HG03439 (cell line): ENCODE measurements around the gene CCDC38.
"Not testable (repeated sequence)": the region's sequence is repeated elsewhere in the genome, so short reads cannot be mapped to it uniquely, and the experiment has no call there.

ENCODE experiments used
- ATAC-seq: cut with Tn5 transposase; IDR thresholded peaks from one replicate; pipeline ENCODE4 v1.9.1; 2021; ENCODE audit warnings: mild to moderate bottlenecking, moderate library complexity; ENCODE audit not compliant: unreplicated experiment

The CCDC38 gene

DNA sequence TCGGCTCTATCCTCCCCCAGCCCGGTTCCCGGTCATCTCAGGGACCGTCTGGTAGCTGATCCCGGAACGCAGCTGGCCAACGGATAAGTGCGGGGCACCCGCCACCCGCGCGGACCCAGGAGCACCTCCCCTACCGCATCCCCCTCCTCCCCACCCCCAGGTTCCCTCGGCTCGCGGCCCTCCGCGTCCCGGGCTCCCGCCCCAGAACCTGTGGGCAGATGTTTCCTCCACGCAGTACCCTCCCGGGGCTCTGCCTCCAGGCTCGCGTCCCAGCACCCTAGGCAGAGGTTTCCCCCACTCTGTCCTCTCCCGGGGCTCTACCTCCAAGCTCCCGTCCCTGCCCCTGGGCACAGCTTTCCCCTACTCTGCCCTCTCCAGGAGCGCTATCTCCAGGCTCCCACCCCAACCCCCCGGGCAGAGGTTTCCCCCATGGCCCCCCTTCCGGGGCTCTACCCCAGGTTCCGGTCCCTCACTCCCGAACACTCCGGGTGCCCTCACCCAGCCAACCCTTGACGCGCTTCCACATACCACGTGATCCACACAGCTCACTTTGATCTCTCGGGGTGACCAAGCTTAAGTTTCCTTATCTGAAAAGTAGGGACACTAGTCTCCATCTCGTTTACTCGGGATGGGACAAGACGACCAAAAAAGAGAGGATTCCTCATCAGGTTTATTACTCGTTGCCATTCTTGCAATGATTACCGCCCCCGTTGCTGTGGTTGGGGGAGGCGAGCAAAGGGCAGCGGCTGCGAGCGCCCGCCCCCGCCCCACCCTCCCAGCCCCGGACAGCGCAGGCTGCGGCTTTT lies at the start of gene CCDC38:
Gene CCDC38 (minus strand): TSS at position 91 of the 806 bp plus-strand sequence. CDS start 6,105 bp downstream, outside the sequence.
- ATAC-seq: peak; percentile 99

DNA sequence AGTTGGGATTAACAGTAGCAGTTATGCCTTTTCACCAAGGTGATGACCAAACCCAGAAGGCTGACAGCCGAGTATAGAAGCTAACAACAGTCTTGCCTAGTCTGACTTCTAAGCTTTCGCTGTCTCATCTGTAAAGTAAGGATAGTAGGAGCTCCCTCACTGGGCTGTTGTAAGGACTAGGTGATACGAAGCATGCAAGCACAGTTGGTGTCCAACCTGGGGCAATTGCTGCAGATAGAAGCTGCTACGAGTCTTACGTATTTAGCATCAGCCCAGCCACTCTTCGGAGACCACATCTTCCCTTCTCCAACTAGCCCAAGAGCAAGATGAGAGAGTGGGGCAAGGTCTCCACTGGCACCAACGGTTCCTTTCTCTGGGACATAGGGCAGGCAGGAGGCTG lies 47.7 kb upstream of the CCDC38 start:
- ATAC-seq: no peak

- no peak for ATAC-seq
Observed at GRCh38 chr12:95989504-95990123, 47.2 kb upstream of the CCDC38 start.

GRCh38 chr12:95988506-95989275 lies 46.3 kb upstream of the CCDC38 start:
- ATAC-seq: no peak

DNA sequence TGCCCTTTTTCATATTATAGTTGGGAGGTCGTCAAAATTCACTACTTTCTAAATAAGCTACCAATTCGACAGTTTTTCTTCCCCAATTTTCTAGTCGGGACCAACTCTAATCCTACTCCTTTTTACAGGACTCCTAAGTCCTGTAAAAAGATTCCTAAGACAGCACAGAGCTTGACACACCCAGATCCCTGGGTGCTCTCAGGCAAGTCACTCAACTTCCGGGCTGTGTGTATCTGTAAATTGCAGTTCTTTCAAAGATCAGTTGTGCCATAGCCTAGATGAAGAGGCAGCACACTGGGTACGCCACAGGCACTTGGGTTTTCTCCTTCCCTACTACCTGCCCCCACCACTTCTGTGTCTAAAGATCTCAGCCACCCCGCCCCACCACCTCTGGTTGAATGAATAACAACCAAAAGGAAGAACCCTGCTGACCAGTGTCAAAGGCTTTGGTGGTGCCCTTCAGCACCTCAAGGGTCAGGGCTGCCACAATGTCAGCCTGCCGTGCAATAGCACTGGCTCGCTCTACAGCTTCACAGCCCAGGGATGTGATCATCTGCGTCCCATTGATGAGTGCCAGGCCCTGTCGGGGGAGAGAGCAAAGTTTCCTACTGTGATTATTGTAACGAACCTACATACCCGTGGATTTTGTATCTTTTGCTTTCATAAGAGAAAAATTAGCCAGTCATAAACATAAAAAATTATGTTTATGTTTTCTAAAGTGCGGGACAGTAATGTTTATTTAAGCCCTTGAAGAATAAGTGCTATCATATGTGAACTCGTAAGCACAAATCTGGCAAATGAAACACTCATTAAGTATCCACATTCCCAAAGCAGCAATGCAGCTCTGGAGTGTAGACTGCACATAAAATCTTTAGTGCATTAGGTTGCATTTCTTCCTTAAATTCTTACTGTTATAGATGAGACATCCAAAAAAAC lies 44.5 kb upstream of the CCDC38 start:
- no peak for ATAC-seq

DNA sequence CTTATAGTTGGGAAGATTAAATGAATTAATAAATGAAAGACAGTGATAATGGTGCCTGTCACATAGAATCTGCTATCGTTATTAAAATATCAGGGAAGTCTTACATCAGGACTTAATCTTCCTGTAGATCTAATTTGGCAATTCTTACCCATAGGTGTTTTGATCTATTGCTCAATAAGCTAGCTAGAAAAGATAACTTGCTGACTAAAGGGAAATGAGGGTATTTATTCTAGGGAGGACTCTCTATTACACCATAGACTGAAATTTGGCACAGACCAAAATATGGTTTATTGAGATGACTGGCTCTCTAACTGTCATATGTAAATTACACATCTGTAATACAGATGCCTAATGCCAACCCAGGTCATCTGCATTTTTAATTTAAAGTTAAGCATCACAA lies 42.3 kb upstream of the CCDC38 start:
- ATAC-seq: no peak

- ATAC-seq: no peak
Observed at GRCh38 chr12:95982602-95983001, 40.2 kb upstream of the CCDC38 start.

DNA sequence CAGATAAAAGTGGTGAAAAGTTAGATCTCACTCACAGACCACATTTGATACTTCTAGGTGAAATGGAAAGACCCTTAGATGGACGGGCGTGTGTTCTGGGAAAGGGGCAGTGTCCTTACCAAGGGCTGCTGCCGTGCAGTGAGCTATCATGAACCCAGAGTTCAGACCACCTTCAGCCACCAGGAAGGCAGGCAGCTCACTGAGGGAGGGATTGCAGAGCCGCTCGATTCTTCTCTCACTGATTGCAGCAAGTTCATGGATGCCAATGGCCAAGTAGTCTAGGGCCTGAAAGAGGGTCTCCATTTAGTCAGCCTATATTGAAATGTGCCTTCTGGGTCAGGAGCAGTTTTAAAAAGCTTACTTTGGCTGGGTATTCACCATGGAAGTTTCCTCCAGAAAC lies 38.0 kb upstream of the CCDC38 start:
- ATAC-seq: no peak

DNA sequence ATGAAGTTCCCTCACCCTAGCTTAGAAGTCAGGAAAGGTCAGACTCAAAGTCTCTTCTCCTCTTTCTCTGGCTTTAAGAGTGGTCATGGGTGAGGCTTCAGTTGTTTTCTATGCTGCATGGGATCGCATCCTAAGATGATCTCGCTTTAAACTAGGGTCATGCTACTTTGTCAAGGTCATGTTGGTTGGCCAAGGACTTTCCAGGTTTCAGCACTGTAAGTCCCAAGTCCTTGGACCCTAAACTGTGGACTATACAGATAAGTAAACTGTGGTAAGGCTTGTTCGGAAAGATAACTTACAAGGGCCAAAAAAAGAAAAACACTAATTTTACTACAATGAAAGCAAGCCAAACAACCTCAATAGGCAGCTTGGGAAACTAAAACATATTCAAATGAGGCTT lies 36.4 kb upstream of the CCDC38 start:
- no peak for ATAC-seq

- ATAC-seq: no peak
Observed at GRCh38 chr12:95978351-95978750, 35.9 kb upstream of the CCDC38 start.

DNA sequence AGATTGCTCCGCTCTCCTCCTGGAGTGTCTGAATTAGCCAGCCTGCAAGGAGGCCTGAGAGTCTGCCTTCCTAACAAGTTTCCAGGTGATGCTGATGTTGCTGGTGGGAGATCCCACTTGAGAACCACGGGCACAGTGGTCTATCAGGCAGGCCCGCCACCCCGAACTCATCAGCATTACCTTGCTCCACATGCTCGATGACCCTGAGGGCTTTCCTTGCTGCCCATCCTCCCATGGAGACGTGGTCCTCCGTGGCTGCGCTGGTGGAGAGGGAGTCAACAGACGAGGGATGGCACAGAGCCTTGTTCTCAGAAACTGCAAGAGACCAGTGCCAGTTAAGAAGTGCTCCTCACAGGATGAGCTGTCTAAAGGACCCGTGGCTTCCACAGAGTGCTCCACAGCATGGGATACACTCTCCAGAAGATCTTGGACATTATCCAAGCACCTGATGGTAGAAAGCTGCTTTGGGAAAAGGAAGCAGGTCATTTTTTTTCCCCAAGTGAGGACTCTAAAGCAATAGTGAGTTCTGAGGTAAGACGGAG lies 35.4 kb upstream of the CCDC38 start:
- no peak for ATAC-seq

DNA sequence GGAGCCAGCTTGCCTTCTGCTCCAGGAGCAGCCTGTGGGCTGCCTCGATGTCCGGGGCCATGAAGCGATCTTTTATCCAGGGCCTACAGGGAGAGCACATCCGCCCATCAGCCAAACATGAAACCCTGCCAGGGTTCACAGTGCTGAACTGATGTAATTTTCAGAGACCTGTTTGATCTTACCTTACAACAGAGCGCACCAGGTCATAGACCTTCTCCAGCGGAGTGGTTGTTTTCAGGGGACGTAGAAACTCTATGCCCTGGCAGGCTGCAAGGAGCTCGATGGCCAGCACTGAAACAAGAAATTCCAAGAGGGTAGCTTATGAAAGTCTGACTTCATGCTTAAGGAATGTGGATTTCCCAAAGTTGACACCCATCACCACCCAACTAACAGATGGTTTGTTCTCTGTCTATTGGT lies 34.0 kb upstream of the CCDC38 start:
- no peak for ATAC-seq

DNA sequence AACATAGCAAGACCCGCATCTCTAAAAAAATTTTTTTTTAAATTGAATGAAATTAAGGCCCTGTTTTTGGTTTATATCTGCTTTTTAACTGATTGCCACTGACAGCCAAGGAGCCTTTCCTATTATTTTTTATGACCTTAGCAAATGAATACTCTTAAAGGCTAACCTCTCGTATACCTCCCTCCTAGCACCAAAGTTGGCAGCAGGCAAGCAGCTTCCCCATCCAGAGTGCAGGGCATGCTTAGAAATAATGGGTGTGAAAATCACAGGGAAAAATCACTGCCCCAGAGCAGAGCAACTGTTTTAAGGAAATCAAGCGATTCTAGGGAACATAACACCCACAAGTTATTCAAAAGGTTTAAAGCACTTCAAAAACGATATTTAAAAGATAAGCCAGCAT lies 33.1 kb upstream of the CCDC38 start:
- no peak for ATAC-seq

DNA sequence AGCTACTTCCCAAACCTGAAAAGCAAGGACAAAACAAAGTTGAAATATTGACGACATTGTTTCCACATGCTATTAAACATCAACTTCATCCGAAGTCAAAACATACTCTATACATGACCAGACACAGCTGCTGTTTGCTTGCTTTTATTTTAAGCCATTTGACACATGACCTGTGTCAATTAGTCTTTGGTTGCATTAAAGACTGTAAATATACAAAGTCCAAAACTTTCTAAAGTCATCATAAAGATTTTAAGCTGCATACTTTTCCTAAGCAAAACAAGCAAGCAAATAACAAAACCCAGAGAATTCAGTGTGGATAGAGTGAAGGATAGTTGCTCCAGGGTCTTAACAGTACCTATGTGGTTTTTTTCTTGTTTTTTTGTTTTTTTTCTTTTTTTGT lies 31.9 kb upstream of the CCDC38 start:
- ATAC-seq: no peak

GRCh38 chr12:95972832-95973456 lies 30.5 kb upstream of the CCDC38 start:
- no peak for ATAC-seq

DNA sequence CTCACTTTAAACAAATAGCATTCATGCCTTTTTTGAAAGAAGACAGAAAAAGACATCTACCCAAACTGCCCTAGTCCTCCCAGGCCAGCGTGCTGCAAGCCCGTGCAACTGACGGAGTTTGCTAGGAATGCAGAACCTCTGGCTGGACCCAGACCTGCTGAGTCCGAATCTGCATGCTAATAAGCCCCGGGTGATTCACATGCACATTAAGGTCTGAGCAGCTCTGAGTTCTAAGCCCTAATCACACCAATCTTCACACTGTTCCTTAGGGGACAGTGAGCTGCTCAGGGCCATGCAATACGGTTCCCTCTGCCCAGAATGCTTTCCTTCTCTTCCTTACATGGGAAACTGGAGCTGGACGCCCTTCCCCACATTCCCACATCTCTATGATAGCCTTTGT lies 28.5 kb upstream of the CCDC38 start:
- no peak for ATAC-seq

DNA sequence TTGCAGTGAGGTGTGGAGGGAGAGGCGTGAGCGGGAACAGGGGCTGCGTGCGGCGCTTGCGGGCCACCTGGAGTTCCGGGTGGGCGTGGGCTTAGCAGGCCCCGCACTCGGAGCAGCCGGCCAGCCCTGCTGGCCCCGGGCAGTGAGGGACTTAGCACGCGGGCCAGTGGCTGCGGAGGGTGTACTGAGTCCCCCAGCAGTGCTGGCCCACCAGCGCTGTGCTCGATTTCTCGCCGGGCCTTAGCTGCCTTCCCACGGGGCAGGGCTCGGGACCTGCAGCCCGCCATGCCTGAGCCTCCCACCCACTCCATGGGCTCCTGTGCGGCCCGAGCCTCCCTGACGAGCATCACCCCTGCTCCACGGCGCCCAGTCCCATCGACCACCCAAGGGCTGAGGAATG lies 26.7 kb upstream of the CCDC38 start:
- not testable (repeated sequence) for ATAC-seq

DNA sequence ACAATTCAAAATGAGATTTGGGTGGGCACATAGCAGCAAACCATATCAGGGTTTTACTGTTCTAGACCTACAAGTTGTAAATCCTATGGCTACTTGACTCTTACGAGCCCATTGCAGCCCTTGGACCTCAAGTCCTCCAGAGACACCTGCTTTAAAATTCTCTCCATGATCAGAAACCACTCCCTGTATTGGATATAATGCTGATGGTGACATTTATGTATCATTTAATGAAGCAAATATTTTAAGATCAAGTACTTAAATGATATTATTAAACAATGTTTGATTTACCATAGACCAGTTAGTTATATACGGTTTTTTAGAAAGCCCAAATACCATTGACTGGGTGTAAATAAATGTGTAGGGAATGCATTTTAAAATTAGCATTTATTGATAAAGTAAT lies 24.9 kb upstream of the CCDC38 start:
- ATAC-seq: no peak

DNA sequence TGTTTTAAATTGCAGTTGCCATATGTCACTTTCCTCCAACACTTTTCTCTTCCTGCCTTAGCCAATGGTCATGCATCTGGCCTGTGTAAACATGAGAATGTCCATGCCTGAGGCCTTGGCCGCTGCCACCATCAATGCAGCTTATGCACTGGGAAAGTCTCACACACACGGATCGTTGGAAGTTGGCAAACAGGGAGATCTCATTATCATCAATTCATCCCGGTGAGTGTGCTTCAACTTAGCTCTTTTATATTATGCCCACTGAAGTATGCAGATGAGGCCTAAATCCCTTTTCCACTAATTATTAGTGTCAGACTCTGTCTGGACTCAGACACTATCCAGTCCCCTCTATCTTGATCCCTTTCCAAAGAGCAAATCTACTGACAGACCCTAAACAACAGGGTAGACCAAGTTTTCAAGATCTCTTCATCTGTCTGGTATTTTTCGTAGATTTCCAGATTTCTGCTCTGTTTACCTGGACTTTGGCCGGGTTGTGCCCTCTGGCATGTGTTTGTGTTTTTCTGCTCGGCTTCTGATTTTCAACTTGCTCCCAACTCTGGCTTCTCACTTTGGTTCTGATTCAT lies 24.0 kb upstream of the CCDC38 start:
- no peak for ATAC-seq

GRCh38 chr12:95963096-95963495 lies 20.7 kb upstream of the CCDC38 start:
- ATAC-seq: no peak
